KBM-7 (cell line): ENCODE measurements around the gene EDEM2.
"Not testable (repeated sequence)": the region's sequence is repeated elsewhere in the genome, so short reads cannot be mapped to it uniquely, and the experiment has no call there.

Experiments
- DNase-seq: peaks from one replicate; pipeline ENCODE4 v3.0.0-alpha.2; 2015
- in situ Hi-C: fragments of 300-500 bp; cut with MboI; formaldehyde crosslinking; loops from 2 replicates; pipeline ENCODE4 v1.14.3; 2020; ENCODE audit warnings: low sequenced_read_pairs, low pct_unique_long_range_greater_than_20kb, mixed read lengths

EDEM2 gene

DNA sequence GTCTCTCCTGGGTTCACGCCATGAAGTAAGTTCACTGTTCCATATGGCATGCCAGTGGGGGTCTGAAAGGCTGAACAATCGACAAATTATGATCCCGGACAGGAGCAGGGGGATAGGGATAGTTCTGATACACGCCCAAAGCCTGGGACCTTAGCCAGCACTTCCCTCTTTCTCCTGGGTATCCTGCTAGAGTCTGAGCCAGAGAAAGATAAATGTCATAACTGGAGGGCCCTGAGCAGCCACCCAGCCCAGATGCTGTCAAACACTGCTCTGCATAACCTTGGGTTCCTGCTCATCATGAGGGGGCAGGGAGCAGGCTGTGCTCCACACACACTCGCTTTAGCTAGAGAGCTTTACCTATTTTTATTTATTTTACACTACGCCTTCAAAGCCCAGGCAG, 12.3 kb downstream of the EDEM2 start:
- in situ Hi-C loops = no loop called here

DNA sequence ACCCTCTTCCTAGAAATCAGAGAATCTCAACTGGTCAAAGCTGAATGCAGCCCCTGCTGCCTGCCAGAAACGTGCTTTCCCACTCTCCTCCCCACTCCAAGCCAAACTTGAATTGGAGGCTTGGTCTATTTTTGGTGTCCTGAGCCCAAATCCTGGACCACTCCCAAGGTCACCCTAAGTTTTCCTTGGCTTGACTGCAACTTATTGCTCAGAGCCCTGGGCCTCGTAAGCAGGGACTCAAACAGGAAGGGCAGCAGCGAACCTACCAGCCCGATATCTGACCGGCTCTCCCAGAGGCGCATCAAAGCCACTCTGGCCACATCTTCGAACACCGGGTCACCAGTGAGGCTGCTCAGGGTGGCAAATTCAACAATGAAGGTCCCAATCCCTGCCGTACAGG, 12.7 kb downstream of the EDEM2 start:
- in situ Hi-C loops = no loop called here
- no peak for DNase-seq

More for the DNA sequence above, 12.3 kb downstream of the EDEM2 start:
- no peak for DNase-seq

GRCh38 chr20:35133735-35134134, 13.4 kb downstream of the EDEM2 start:
- DNase-seq = no peak
- in situ Hi-C loops = no loop called here

GRCh38 chr20:35133031-35133430, 14.1 kb downstream of the EDEM2 start:
- DNase-seq = no peak

DNA sequence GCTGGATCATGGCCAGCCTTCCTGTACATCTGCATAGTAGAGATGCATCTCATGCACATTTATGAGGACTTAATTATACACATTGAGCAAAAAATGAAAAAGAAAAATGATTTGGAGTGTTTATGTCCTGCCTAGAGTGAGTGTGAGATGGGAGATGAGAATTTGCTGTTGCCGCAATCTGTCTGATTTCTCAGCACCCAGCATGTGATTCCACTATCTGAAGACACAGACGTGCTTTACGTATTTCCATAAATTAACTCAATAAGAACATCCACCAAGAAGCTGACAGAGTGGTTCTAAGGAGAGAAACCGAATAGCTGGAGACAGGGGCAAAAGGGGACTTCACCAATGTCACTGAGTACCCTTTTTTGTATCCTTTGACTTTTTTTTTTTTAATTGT, 15.2 kb downstream of the EDEM2 start:
- in situ Hi-C loops = no loop called here
- DNase-seq = no peak

More at GRCh38 chr20:35133031-35133430, 14.1 kb downstream of the EDEM2 start:
- in situ Hi-C loops = no loop called here

- in situ Hi-C loops = no loop called here
- DNase-seq = no peak
These were observed 17.5 kb downstream of the EDEM2 start for GRCh38 chr20:35129647-35130069.

DNA sequence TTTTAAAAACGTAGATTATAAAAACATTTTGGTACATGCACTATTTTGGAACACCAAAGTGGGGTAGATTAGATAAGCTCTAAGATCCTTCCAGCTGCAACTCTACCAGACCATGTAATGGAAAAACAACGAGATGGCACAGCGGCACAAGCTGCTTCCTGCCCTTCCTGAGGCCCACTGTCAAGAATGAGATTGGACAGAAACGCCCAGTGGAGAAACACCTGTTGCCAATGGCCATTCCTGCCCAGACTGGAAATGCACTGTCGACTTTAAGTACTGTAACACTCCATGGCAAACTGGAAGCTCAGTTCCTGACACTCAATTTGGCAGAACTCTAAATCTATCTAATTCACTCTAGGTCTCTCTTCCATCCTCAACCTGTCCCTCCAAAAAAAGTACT, 21.4 kb downstream of the EDEM2 start:
- no peak for DNase-seq
- in situ Hi-C loops = no loop called here

DNA sequence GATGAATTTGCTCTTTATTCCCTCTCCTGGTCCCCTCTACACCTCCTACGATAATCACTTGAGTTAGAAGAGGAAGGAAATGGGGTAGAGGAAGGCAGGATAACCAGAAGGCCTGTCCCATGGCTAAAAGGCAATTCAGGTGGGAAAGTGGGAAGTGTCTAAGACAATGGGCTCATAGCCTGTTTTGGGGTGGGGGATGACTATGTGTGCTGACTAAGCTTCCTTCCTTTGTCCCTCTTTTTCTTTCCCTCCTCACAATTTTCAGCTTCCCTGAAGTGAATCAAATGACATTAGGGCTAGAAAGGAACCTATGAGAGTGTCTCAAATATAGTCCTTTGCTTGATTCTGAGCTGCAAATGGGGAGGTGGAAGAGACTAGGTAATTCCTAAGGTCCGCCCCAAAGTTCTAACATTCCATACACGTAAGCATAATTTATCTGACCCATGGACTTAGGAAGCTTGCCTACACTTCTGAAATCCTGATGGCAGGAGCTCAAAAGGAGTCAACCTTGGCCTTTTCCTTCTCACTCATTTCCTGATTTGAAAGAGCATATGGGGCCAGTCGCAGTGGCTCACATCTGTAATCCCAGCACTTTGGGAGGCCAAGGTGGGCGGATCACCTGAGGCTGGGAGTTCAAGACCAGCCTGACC, 24.3 kb downstream of the EDEM2 start:
- in situ Hi-C loops = no loop called here
- no peak for DNase-seq

- in situ Hi-C loops = no loop called here
- DNase-seq = no peak
These were observed 25.9 kb downstream of the EDEM2 start for GRCh38 chr20:35121186-35121585.

DNA sequence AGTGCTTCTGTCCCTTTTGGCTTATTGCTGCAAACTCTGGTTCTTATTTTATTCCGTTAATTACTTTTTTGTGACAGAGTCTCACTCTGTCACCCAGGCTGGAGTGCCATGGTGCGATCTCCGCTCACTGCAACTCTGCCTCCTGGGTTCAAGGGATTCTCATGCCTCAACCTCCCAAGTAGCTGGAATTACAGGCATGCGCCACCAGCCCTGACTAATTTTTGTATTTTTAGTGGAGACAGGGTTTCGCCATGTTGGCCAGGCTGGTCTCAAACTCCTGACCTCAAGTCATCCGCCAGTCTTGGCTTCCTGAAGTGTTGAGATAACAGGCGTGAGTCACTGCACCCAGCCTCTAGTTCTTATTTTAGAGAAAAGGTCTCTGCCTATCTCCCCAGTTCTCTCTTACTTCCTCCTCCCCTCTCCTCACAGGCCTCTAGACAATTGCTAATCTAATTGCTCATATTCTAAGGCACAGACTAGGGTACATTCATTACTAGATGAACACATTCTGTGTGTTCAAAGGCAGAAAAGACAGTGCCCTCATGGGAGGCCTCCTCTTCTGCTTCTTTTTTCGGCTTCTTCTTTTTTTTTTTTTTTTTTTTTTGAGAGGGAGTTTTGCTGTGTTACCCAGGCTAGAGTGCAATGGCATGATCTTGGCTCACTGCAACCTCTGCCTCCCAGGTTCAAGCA, 27.0 kb downstream of the EDEM2 start:
- in situ Hi-C loops = no loop called here
- peak; percentile 79 for DNase-seq

GRCh38 chr20:35117629-35118028, 29.5 kb downstream of the EDEM2 start:
- in situ Hi-C loops = no loop called here

GRCh38 chr20:35117196-35117595, 29.9 kb downstream of the EDEM2 start:
- DNase-seq = no peak
- in situ Hi-C loops = no loop called here

More at GRCh38 chr20:35117629-35118028, 29.5 kb downstream of the EDEM2 start:
- no peak for DNase-seq

- no peak for DNase-seq
- in situ Hi-C loops = no loop called here
These were observed 30.9 kb downstream of the EDEM2 start for GRCh38 chr20:35116258-35116657.

DNA sequence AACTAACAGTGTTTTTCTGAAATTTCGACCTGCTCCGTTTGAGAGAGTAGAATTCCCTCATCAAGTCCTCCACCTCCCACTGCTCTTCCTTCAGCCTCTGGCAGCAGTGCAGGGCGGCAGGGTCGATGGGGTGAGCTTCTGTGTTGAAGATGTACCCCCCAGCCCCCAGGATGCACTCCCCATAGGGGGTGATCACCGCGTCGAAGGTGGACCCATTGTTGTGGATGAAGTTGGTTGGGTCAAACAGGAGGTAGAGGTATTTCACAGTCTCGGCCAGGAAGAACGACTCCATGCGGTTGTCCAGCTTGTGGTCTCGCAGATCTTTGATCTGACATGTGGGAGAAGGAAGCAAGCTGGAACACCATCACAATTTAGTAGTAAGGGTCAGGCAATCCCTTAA, 31.5 kb downstream of the EDEM2 start:
- no peak for DNase-seq
- in situ Hi-C loops = no loop called here

- DNase-seq, in situ Hi-C loops: not testable (repeated sequence)
These were observed 34.9 kb downstream of the EDEM2 start for GRCh38 chr20:35112276-35112675.

GRCh38 chr20:35111141-35111888, 35.8 kb downstream of the EDEM2 start:
- no peak for DNase-seq
- in situ Hi-C loops = no loop called here

- DNase-seq = no peak
These were observed 38.2 kb downstream of the EDEM2 start for GRCh38 chr20:35108921-35109320.

GRCh38 chr20:35106827-35107380, 40.2 kb downstream of the EDEM2 start:
- in situ Hi-C loops = no loop called here
- DNase-seq = no peak

More at GRCh38 chr20:35108921-35109320, 38.2 kb downstream of the EDEM2 start:
- in situ Hi-C loops = no loop called here

GRCh38 chr20:35104685-35105295, 42.3 kb downstream of the EDEM2 start:
- in situ Hi-C loops = no loop called here
- no peak for DNase-seq
